Cardiac muscle cell (in vitro differentiated cells and primary cell): ENCODE results near the gene COL19A1. TPM values are rescaled to one million over a fixed set of nuclear protein-coding genes. Genes with fewer than 3 reads are reported as not detected.

Experiments used
- DNase-seq, 2 donors: peaks; one replicate each; pipeline versions ENCODE4 v3.0.0 to v3.0.0-alpha.2; 2010 to 2017; ENCODE audit warnings: low read depth in 1 of 2, low spot score in 1 of 2
- H3K27ac ChIP-seq: fragments of 200-600 bp; sonication (generic); 2 replicates; pipeline ENCODE4 v1.5.1; 2016
- H3K27me3 ChIP-seq: fragments of 200-600 bp; sonication (generic); 2 replicates; pipeline ENCODE4 v1.6.0; 2016; ENCODE audit warnings: control low read depth
- H3K36me3 ChIP-seq: fragments of 200-600 bp; sonication (generic); 2 replicates; pipeline ENCODE4 v1.5.1; 2016; ENCODE audit warnings: control low read depth
- H3K4me1 ChIP-seq: fragments of 200-600 bp; sonication (generic); 2 replicates; pipeline ENCODE4 v1.8.1; 2017; ENCODE audit warnings: low read depth, mild to moderate bottlenecking, mixed run types
- H3K4me3 ChIP-seq: fragments of 200-600 bp; sonication (generic); 2 replicates; pipeline ENCODE4 v1.5.1; 2016; ENCODE audit warnings: mild to moderate bottlenecking
- H3K9me3 ChIP-seq: fragments of 200-600 bp; sonication (generic); 2 replicates; pipeline ENCODE4 v1.5.1; 2017; ENCODE audit warnings: low read depth, mild to moderate bottlenecking, control low read depth
- polyA plus RNA-seq: library from polyadenylated mRNA; unstranded; fragments of >200 nt; fragmentation: Nextera tagmentation; extraction: Ambion mirVana; gene quantifications from 2 replicates; pipeline ENCODE4 v1.2.1, GENCODE V29; 2016
- total RNA-seq: library from RNA; depleted of rRNA; stranded (reverse); fragments of >200 nt; gene quantifications from 2 replicates; pipeline ENCODE4 v1.2.3, GENCODE V29; 2016
- TF ChIP-seq, protein P1 (sequence below): IDR thresholded peaks from 2 replicates; pipeline ENCODE4 v1.5.1; 2012; ENCODE audit warnings: low read depth, mild to moderate bottlenecking, low read length

Gene COL19A1
- total and polyA plus RNA-seq, 2 experiments from 2014 or later, result 0.10 to 0.27 TPM

GRCh38 chr6:70130865-70131264, 264.5 kb downstream of the COL19A1 start:
- no peak for DNase-seq
- Histone ChIP-seq H3K36me3 (no peaks in the 10 kb centered on the region), H3K9me3 (no peaks in the 10 kb centered on the region), H3K27me3 (no peaks in the 10 kb centered on the region), H3K27ac (no peak overlapping the region), H3K4me1 (no peaks in the 10 kb centered on the region), H3K4me3 (no peak overlapping the region)
- TF ChIP-seq, protein P1, sequence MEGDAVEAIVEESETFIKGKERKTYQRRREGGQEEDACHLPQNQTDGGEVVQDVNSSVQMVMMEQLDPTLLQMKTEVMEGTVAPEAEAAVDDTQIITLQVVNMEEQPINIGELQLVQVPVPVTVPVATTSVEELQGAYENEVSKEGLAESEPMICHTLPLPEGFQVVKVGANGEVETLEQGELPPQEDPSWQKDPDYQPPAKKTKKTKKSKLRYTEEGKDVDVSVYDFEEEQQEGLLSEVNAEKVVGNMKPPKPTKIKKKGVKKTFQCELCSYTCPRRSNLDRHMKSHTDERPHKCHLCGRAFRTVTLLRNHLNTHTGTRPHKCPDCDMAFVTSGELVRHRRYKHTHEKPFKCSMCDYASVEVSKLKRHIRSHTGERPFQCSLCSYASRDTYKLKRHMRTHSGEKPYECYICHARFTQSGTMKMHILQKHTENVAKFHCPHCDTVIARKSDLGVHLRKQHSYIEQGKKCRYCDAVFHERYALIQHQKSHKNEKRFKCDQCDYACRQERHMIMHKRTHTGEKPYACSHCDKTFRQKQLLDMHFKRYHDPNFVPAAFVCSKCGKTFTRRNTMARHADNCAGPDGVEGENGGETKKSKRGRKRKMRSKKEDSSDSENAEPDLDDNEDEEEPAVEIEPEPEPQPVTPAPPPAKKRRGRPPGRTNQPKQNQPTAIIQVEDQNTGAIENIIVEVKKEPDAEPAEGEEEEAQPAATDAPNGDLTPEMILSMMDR, result no peak

- H3K27ac ChIP-seq, result no peak overlapping the region
- no peaks in the 10 kb centered on the region for H3K36me3 ChIP-seq
- H3K4me1 ChIP-seq, result no peaks in the 10 kb centered on the region
- no peak overlapping the region for H3K4me3 ChIP-seq
- TF ChIP-seq, protein P1, result no peak
- no peak for DNase-seq
- no peaks in the 10 kb centered on the region for H3K9me3 ChIP-seq
- no peaks in the 10 kb centered on the region for H3K27me3 ChIP-seq
Observed at GRCh38 chr6:70131528-70131927, 265.2 kb downstream of the COL19A1 start.

DNA sequence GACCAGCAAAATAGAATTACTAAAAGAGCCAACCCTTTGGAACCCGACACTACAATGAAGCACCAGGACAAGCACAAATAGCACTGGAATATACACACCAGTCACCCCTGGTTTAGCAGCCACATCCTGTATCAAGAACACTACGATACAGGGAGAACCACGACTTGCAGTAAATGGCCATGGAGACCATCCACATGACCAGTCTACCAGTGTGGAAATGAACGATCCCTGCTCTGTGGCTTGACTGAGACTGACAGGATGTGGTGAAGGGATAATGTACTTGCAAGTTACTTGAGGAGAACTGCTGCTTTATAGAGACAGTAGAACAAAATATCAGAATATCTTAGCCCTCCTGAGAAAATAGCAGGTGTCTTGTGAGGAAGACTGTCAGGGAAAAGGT, 266.9 kb downstream of the COL19A1 start:
- DNase-seq, result no peak
- TF ChIP-seq, protein P1, result no peak
- no peak overlapping the region for H3K4me3 ChIP-seq
- H3K36me3 ChIP-seq, result no peaks in the 10 kb centered on the region
- H3K27ac ChIP-seq, result no peak overlapping the region
- no peaks in the 10 kb centered on the region for H3K27me3 ChIP-seq
- H3K4me1 ChIP-seq, result no peaks in the 10 kb centered on the region
- H3K9me3 ChIP-seq, result no peaks in the 10 kb centered on the region

DNA sequence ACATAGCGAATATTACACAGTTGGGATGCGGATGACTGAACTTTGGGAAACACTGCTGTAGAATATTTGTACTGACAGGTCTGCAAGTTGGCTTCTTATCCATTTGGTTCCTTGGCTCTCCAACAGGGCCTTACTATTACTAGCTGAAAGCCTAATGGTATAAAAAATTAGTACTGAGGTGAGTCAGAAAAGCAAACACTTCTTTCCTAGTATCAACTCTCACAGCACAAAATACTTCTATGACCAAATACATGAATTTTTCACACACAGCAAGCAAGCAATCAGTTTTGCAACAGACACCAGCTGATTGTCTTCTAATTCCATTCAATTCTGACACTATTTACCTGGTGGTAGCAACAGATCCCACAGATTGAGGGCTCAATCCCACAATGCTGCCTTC, 268.2 kb downstream of the COL19A1 start:
- no peaks in the 10 kb centered on the region for H3K27me3 ChIP-seq
- H3K4me3 ChIP-seq, result no peak overlapping the region
- DNase-seq, result no peak
- no peaks in the 10 kb centered on the region for H3K9me3 ChIP-seq
- H3K36me3 ChIP-seq, result no peaks in the 10 kb centered on the region
- no peak overlapping the region for H3K27ac ChIP-seq
- H3K4me1 ChIP-seq, result no peaks in the 10 kb centered on the region
- TF ChIP-seq, protein P1, result no peak

GRCh38 chr6:70135219-70136160, 269.1 kb downstream of the COL19A1 start:
- no peak for DNase-seq
- H3K4me1 ChIP-seq, result no peaks in the 10 kb centered on the region
- no peaks in the 10 kb centered on the region for H3K27me3 ChIP-seq
- H3K36me3 ChIP-seq, result no peaks in the 10 kb centered on the region
- H3K9me3 ChIP-seq, result no peaks in the 10 kb centered on the region
- TF ChIP-seq, protein P1, result no peak
- H3K27ac ChIP-seq, result no peak overlapping the region
- H3K4me3 ChIP-seq, result no peak overlapping the region
